ENCODE results near the gene ANKRD13A.
"Not testable (repeated sequence)": the region's sequence is repeated elsewhere in the genome, so short reads cannot be mapped to it uniquely, and the experiment has no call there.

- not testable (repeated sequence) for TF ChIP-seq CTCF, EZH2, EZH2phosphoT487 (IDR thresholded peaks at IDR 0.05)
Measured at GRCh38 chr12:110049034-110049433, 49.8 kb downstream of the ANKRD13A start.
